ENCODE measurements around the gene ZBTB4.

- TF ChIP-seq SUZ12 (IDR thresholded peaks at IDR 0.05; ENCODE audit: extremely low read depth, insufficient read depth, insufficient read length): no peak
- no peak for TF ChIP-seq YY1 (IDR thresholded peaks at IDR 0.05; ENCODE audit: insufficient read depth, insufficient read length)
- no peak for TF ChIP-seq ZNF274 (IDR thresholded peaks at IDR 0.05; ENCODE audit: low read depth, low read length)
These were observed 39.2 kb downstream of the ZBTB4 start for GRCh38 chr17:7440113-7440833.
